GM18502 (cell line): ENCODE data around the gene ARHGEF3.
"Not testable (repeated sequence)": the region's sequence is repeated elsewhere in the genome, so short reads cannot be mapped to it uniquely, and the experiment has no call there.

Experiments used
- ATAC-seq: cut with Tn5 transposase; IDR thresholded peaks from one replicate; pipeline ENCODE4 v1.9.1; 2021; ENCODE audit warnings: mild to moderate bottlenecking; ENCODE audit not compliant: unreplicated experiment, poor library complexity

ARHGEF3 gene

GRCh38 chr3:56775838-56776555, 25.8 kb downstream of the ARHGEF3 start:
- ATAC-seq, result no peak

GRCh38 chr3:56775445-56775837, 26.3 kb downstream of the ARHGEF3 start:
- no peak for ATAC-seq

GRCh38 chr3:56773986-56774385, 27.8 kb downstream of the ARHGEF3 start:
- ATAC-seq, result no peak

GRCh38 chr3:56772952-56773938, 28.5 kb downstream of the ARHGEF3 start:
- ATAC-seq, result no peak

GRCh38 chr3:56771376-56771775, 30.4 kb downstream of the ARHGEF3 start:
- no peak for ATAC-seq

GRCh38 chr3:56769116-56769707, 32.5 kb downstream of the ARHGEF3 start:
- ATAC-seq, result no peak

- ATAC-seq, result no peak
These were observed 36.7 kb downstream of the ARHGEF3 start for GRCh38 chr3:56764904-56765547.

GRCh38 chr3:56764184-56764583, 37.6 kb downstream of the ARHGEF3 start:
- no peak for ATAC-seq

- ATAC-seq, result no peak
These were observed 38.5 kb downstream of the ARHGEF3 start for GRCh38 chr3:56763233-56763632.

GRCh38 chr3:56762718-56763117, 39.0 kb downstream of the ARHGEF3 start:
- no peak for ATAC-seq

GRCh38 chr3:56761887-56762651, 39.7 kb downstream of the ARHGEF3 start:
- ATAC-seq, result no peak

GRCh38 chr3:56761023-56761422, 40.7 kb downstream of the ARHGEF3 start:
- ATAC-seq, result no peak

- ATAC-seq, result no peak
These were observed 42.2 kb downstream of the ARHGEF3 start for GRCh38 chr3:56759532-56759931.

GRCh38 chr3:56758539-56758981, 43.2 kb downstream of the ARHGEF3 start:
- ATAC-seq, result peak; percentile 76

GRCh38 chr3:56758042-56758441, 43.7 kb downstream of the ARHGEF3 start:
- not testable (repeated sequence) for ATAC-seq

GRCh38 chr3:56754741-56755417, 46.9 kb downstream of the ARHGEF3 start:
- ATAC-seq, result peak; percentile 31

GRCh38 chr3:56753206-56753820, 48.4 kb downstream of the ARHGEF3 start:
- ATAC-seq, result peak; percentile 84

- no peak for ATAC-seq
These were observed 50.6 kb downstream of the ARHGEF3 start for GRCh38 chr3:56751056-56751707.
